ENCODE data around the gene RPUSD2.

The RPUSD2 gene

GRCh38 chr15:40623361-40623760 lies 54.3 kb downstream of the RPUSD2 start:
- no peak for DNase-seq (ENCODE audit: low spot score)
